Activated CD4-positive, alpha-beta T cell treated with anti-CD3 and anti-CD28 coated beads, Interleukin-2, Interleukin-6, amounts not matched to agents 100 ng/mL and 50 ng/mL, durations not matched to agents 16 hours and 8 hours (primary cell): Measurements from ENCODE around the gene BEND6.

Experiments used
- DNase-seq: peaks from one replicate; pipeline ENCODE4 v3.0.0-alpha.2; 2020

The BEND6 gene

GRCh38 chr6:56940977-56941376, 13.9 kb upstream of the BEND6 start:
- DNase-seq: no peak

GRCh38 chr6:56944661-56945060, 10.2 kb upstream of the BEND6 start:
- no peak for DNase-seq

- DNase-seq: no peak
These were observed 8.5 kb upstream of the BEND6 start for GRCh38 chr6:56946368-56946767.

GRCh38 chr6:56947924-56948323, 7.0 kb upstream of the BEND6 start:
- DNase-seq: no peak

GRCh38 chr6:56949265-56949664, 5.6 kb upstream of the BEND6 start:
- no peak for DNase-seq

GRCh38 chr6:56949925-56950495, 4.9 kb upstream of the BEND6 start:
- no peak for DNase-seq

- peak; percentile 41 for DNase-seq
These were observed 3.7 kb upstream of the BEND6 start for GRCh38 chr6:56951049-56951831.

GRCh38 chr6:56953597-56954402, 1.1 kb upstream of the BEND6 start:
- DNase-seq: peak; percentile 55

- peak; percentile 88 for DNase-seq
These were observed 556 bp downstream of the BEND6 start for GRCh38 chr6:56955171-56956155.

GRCh38 chr6:56956491-56956890, 1.6 kb downstream of the BEND6 start:
- DNase-seq: no peak

- DNase-seq: no peak
These were observed 2.9 kb downstream of the BEND6 start for GRCh38 chr6:56957856-56958255.

GRCh38 chr6:56958481-56958880, 3.6 kb downstream of the BEND6 start:
- no peak for DNase-seq

GRCh38 chr6:56959094-56959493, 4.2 kb downstream of the BEND6 start:
- no peak for DNase-seq

- no peak for DNase-seq
These were observed 5.0 kb downstream of the BEND6 start for GRCh38 chr6:56959938-56960337.

- no peak for DNase-seq
These were observed 6.2 kb downstream of the BEND6 start for GRCh38 chr6:56961151-56961550.

GRCh38 chr6:56962441-56962840, 7.5 kb downstream of the BEND6 start:
- DNase-seq: no peak

GRCh38 chr6:56963043-56963442, 8.1 kb downstream of the BEND6 start:
- no peak for DNase-seq

GRCh38 chr6:56963793-56964192, 8.9 kb downstream of the BEND6 start:
- no peak for DNase-seq

- DNase-seq: no peak
These were observed 10.2 kb downstream of the BEND6 start for GRCh38 chr6:56965126-56965525.

GRCh38 chr6:56970849-56971248, 15.9 kb downstream of the BEND6 start:
- no peak for DNase-seq

- no peak for DNase-seq
These were observed 22.3 kb downstream of the BEND6 start for GRCh38 chr6:56977192-56977591.

- DNase-seq: no peak
These were observed 23.6 kb downstream of the BEND6 start for GRCh38 chr6:56978530-56978929.

- DNase-seq: no peak
These were observed 29.5 kb downstream of the BEND6 start for GRCh38 chr6:56984361-56984760.
